HCT116 (cell line): ENCODE measurements around the gene GJA1. TPM values are rescaled to one million over a fixed set of nuclear protein-coding genes. Genes with fewer than 3 reads are reported as not detected.

Source experiments
- ATAC-seq: fragments of 200-7000 bp; cut with Tn5 transposase; 2 replicates; pipeline ENCODE4 v1.9.1; 2020; ENCODE audit warnings: mild to moderate bottlenecking, moderate library complexity
- BruUV-seq: library from RNA; stranded (reverse); fragments of 400-500 nt; replicated peaks from 2 replicates; lab custom pipeline; 2021; lab: Mats Ljungman, UMichigan
- CTCF ChIA-PET: fragments of 300-600 bp; sonication (Branson Sonifier 250); formaldehyde crosslinking; loops from one replicate; lab custom pipeline; 2021; ENCODE audit warnings: antibody characterized with exemption; lab: Charles Lee
- POLR2A ChIA-PET: fragments of 300-600, 350-600 bp; sonication (Branson Sonifier 250); formaldehyde crosslinking; loops from one replicate; lab custom pipeline; 2021; ENCODE audit warnings: antibody characterized with exemption; lab: Charles Lee
- RAD21 ChIA-PET, 2 experiments: fragments of 300-600 bp; sonication (Branson Sonifier 250); formaldehyde crosslinking; loops; one replicate each; lab custom pipeline; 2023; ENCODE audit warnings: low total read pairs in 2 of 2; ENCODE audit not compliant: uncharacterized antibody in 2 of 2, unreplicated experiment in 2 of 2, low non-redundant PET in 1 of 2; lab: Charles Lee
- DNase-seq: peaks from one replicate; pipeline ENCODE4 v3.0.0-alpha.2; 2010; ENCODE audit warnings: low read depth, low spot score
- H2AFZ ChIP-seq: fragments of 200-600 bp; shearing (Covaris generic), sonication (generic); 2 replicates; pipeline ENCODE4 v1.6.1; 2017; ENCODE audit warnings: low read depth, mixed run types, mixed read lengths, antibody characterized with exemption, low read length; ENCODE audit not compliant: poor library complexity, severe bottlenecking
- H3K27ac ChIP-seq: 2 replicates; pipeline ENCODE4 v1.5.1; 2012; ENCODE audit warnings: low read depth, low read length
- H3K27me3 ChIP-seq: fragments of 200-600 bp; sonication (generic); 2 replicates; pipeline ENCODE4 v1.6.1; 2016; ENCODE audit warnings: mixed run types, low read length, mixed read lengths; ENCODE audit not compliant: insufficient read depth
- H3K36me3 ChIP-seq, 2 experiments: fragments of 200-500 bp in 1 of 2; fragments of 200-600 bp in 1 of 2; sonication (Bioruptor generic) in 1 of 2; sonication (generic) in 1 of 2; 2 replicates each; pipeline versions ENCODE4 v1.5.1 to v1.6.1; 2014 to 2016; ENCODE audit warnings: low read length in 2 of 2, inconsistent platforms in 1 of 2, mixed read lengths in 1 of 2, mixed run types in 1 of 2; ENCODE audit not compliant: insufficient read depth in 2 of 2, control insufficient read depth in 1 of 2
- H3K4me1 ChIP-seq, 2 experiments: fragments of 200-600 bp in 1 of 2; sonication (generic) in 1 of 2; 2 replicates each; pipeline versions ENCODE4 v1.5.1 to v1.6.1; 2012 to 2017; ENCODE audit warnings: low read length in 2 of 2, inconsistent platforms in 1 of 2, mild to moderate bottlenecking in 1 of 2, mixed read lengths in 1 of 2, mixed run types in 1 of 2, moderate library complexity in 1 of 2; ENCODE audit not compliant: insufficient read depth in 2 of 2, control insufficient read depth in 1 of 2
- H3K4me2 ChIP-seq: fragments of 200-600 bp; sonication (generic); 2 replicates; pipeline ENCODE4 v1.6.1; 2017; ENCODE audit warnings: mixed run types, low read length, mixed read lengths
- H3K4me3 ChIP-seq, 2 experiments: fragments of 200-600 bp in 1 of 2; sonication (generic) in 1 of 2; replicated peaks in 1 of 2; 2 replicates each; pipeline ENCODE4 v1.5.1; 2011 to 2016; ENCODE audit warnings: low read length in 2 of 2, control low read depth in 1 of 2, low read depth in 1 of 2, mild to moderate bottlenecking in 1 of 2, mixed read lengths in 1 of 2, mixed run types in 1 of 2
- H3K79me2 ChIP-seq: fragments of 200-600 bp; sonication (generic); 2 replicates; pipeline ENCODE4 v1.6.1; 2017; ENCODE audit warnings: mild to moderate bottlenecking, mixed run types, low read length, moderate library complexity, mixed read lengths; ENCODE audit not compliant: insufficient read depth
- H3K9ac ChIP-seq: fragments of 200-600 bp; sonication (generic); 2 replicates; pipeline ENCODE4 v1.6.1; 2016; ENCODE audit warnings: low read length, mixed read lengths
- H3K9me2 ChIP-seq: fragments of 200-600 bp; sonication (generic), shearing (Covaris generic); 2 replicates; pipeline ENCODE4 v1.6.1; 2017; ENCODE audit warnings: mixed run types, mild to moderate bottlenecking, moderate library complexity; ENCODE audit not compliant: insufficient read depth
- H3K9me3 ChIP-seq, 2 experiments: fragments of 200-500 bp in 1 of 2; fragments of 200-600 bp in 1 of 2; sonication (Bioruptor generic) in 1 of 2; sonication (generic) in 1 of 2; 2 replicates each; pipeline ENCODE4 v1.6.1; 2014 to 2017; ENCODE audit warnings: low read length in 2 of 2, mixed read lengths in 2 of 2, inconsistent platforms in 1 of 2, low read depth in 1 of 2, mild to moderate bottlenecking in 1 of 2, mixed run types in 1 of 2, moderate library complexity in 1 of 2; ENCODE audit not compliant: control insufficient read depth in 1 of 2, insufficient read depth in 1 of 2
- H4K20me1 ChIP-seq: fragments of 200-600 bp; sonication (generic), shearing (Covaris generic); 2 replicates; pipeline ENCODE4 v1.6.1; 2017; ENCODE audit warnings: mixed run types, mild to moderate bottlenecking, moderate library complexity; ENCODE audit not compliant: insufficient read depth
- CEBPB ChIP-seq: IDR thresholded peaks from 2 replicates; pipeline ENCODE4 v1.6.1; 2012; ENCODE audit warnings: low read depth
- EGR1 ChIP-seq: IDR thresholded peaks from 2 replicates; pipeline ENCODE4 v1.6.1; 2012; ENCODE audit warnings: low read depth
- ELF1 ChIP-seq: IDR thresholded peaks from 2 replicates; pipeline ENCODE4 v1.6.1; 2012; ENCODE audit warnings: low read depth, borderline replicate concordance
- EZH2 ChIP-seq: fragments of 200-600 bp; sonication (generic); IDR thresholded peaks from 2 replicates; pipeline ENCODE4 v1.6.1; 2017; ENCODE audit warnings: antibody characterized with exemption, mixed run types
- POLR2AphosphoS5 ChIP-seq: IDR thresholded peaks from 2 replicates; pipeline ENCODE4 v1.6.1; 2011; ENCODE audit warnings: mild to moderate bottlenecking, low read depth, low read length, moderate library complexity
- SIN3A ChIP-seq: IDR thresholded peaks from 2 replicates; pipeline ENCODE4 v1.6.1; 2012; ENCODE audit warnings: low read depth
- SP1 ChIP-seq: IDR thresholded peaks from 2 replicates; pipeline ENCODE4 v1.6.1; 2012; ENCODE audit warnings: low read depth
- SRF ChIP-seq: IDR thresholded peaks from 2 replicates; pipeline ENCODE4 v1.6.1; 2012; ENCODE audit warnings: low read depth
- TCF7L2 ChIP-seq: IDR thresholded peaks from 2 replicates; pipeline ENCODE4 v1.7.0; 2011; ENCODE audit warnings: borderline replicate concordance, inconsistent platforms; ENCODE audit not compliant: insufficient read depth, insufficient read length; ENCODE audit errors: extremely low read depth
- YY1 ChIP-seq: IDR thresholded peaks from 2 replicates; pipeline ENCODE4 v1.6.1; 2011; ENCODE audit warnings: low read length, low read depth, moderate library complexity, mild to moderate bottlenecking; ENCODE audit not compliant: insufficient replicate concordance; ENCODE audit errors: extremely low read depth
- ZNF274 ChIP-seq: fragments of 200-500 bp; sonication (Bioruptor generic); IDR thresholded peaks from 2 replicates; pipeline ENCODE4 v1.6.1; 2014; ENCODE audit warnings: mild to moderate bottlenecking, low read depth, low read length, inconsistent platforms
- intact Hi-C: fragments of 100-400 bp; cut with micrococcal nuclease; formaldehyde crosslinking; loops from 2 replicates; pipeline ENCODE4 v1.10.0; 2022
- total RNA-seq: library from RNA; stranded (reverse); gene quantifications from one replicate; pipeline ENCODE4 v1.2.1, GENCODE V29; 2021; ENCODE audit not compliant: unreplicated experiment
- TF ChIP-seq, protein P1 (sequence below): IDR thresholded peaks from 2 replicates; pipeline ENCODE4 v1.6.1; 2012; ENCODE audit warnings: low read depth
- TF ChIP-seq, protein P2 (sequence below): IDR thresholded peaks from 2 replicates; pipeline ENCODE4 v1.6.1; 2012

Gene GJA1
- total RNA-seq, 1 experiment from 2014 or later: 1.1 TPM

GRCh38 chr6:121460170-121460569 is 24.7 kb downstream of the GJA1 start:
- Histone ChIP-seq H3K4me2 (no peak overlapping the region), H3K79me2 (no peaks in the 10 kb centered on the region), H3K9me2 (no peaks in the 10 kb centered on the region), H3K27me3 (no peaks in the 10 kb centered on the region), H3K9ac (no peak overlapping the region), H3K36me3 (no peaks in the 10 kb centered on the region), H3K4me1 (no peaks in the 10 kb centered on the region), H3K4me3 (no peak overlapping the region), H3K27ac (no peak overlapping the region), H2AFZ (no peak overlapping the region), H3K9me3 (no peaks in the 10 kb centered on the region), H4K20me1 (no peaks in the 10 kb centered on the region)
- BruUV-seq: no TSS peak
- CTCF ChIA-PET: no interaction called here
- ATAC-seq (no peak), DNase-seq (no peak)
- intact Hi-C loops: loop anchor here (10.0 kb wide), 1 partner anchor 145 kb away; no protein-coding TSS in a partner anchor
- POLR2A ChIA-PET: no interaction called here
- RAD21 ChIA-PET: no interaction called here
- no peak for TF ChIP-seq POLR2AphosphoS5
- no peak for TF ChIP-seq CEBPB
- no peak for TF ChIP-seq ZNF274
- TF ChIP-seq, protein P1, sequence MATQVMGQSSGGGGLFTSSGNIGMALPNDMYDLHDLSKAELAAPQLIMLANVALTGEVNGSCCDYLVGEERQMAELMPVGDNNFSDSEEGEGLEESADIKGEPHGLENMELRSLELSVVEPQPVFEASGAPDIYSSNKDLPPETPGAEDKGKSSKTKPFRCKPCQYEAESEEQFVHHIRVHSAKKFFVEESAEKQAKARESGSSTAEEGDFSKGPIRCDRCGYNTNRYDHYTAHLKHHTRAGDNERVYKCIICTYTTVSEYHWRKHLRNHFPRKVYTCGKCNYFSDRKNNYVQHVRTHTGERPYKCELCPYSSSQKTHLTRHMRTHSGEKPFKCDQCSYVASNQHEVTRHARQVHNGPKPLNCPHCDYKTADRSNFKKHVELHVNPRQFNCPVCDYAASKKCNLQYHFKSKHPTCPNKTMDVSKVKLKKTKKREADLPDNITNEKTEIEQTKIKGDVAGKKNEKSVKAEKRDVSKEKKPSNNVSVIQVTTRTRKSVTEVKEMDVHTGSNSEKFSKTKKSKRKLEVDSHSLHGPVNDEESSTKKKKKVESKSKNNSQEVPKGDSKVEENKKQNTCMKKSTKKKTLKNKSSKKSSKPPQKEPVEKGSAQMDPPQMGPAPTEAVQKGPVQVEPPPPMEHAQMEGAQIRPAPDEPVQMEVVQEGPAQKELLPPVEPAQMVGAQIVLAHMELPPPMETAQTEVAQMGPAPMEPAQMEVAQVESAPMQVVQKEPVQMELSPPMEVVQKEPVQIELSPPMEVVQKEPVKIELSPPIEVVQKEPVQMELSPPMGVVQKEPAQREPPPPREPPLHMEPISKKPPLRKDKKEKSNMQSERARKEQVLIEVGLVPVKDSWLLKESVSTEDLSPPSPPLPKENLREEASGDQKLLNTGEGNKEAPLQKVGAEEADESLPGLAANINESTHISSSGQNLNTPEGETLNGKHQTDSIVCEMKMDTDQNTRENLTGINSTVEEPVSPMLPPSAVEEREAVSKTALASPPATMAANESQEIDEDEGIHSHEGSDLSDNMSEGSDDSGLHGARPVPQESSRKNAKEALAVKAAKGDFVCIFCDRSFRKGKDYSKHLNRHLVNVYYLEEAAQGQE: no peak
- TF ChIP-seq EZH2: no peak
- TF ChIP-seq SIN3A: no peak
- TF ChIP-seq TCF7L2: no peak
- TF ChIP-seq SP1: no peak
- no peak for TF ChIP-seq YY1
- TF ChIP-seq, protein P2, sequence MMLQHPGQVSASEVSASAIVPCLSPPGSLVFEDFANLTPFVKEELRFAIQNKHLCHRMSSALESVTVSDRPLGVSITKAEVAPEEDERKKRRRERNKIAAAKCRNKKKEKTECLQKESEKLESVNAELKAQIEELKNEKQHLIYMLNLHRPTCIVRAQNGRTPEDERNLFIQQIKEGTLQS: no peak
- TF ChIP-seq SRF: no peak
- TF ChIP-seq EGR1: no peak
- no peak for TF ChIP-seq ELF1
